ENCODE measurements around the gene C11orf24.
"Not testable (repeated sequence)": the region's sequence is repeated elsewhere in the genome, so short reads cannot be mapped to it uniquely, and the experiment has no call there.

Gene C11orf24

DNA sequence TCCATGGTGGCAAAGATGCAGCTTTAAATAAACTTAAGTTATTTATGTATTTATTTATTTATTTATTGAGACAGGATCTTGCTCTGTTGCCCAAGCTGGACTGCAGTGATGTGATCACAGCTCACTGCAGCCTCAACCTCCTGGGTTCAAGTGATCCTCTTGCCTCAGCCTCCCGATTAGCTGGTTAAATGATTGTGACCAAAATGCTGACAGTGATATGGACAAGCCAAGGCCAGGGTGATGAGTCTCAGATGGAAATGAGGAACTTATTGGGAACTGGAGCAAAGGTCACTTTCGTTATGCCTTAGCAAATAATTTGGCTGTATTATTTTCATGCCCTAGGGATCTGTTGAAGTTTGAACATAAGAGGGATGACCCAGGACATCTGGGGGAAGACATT, 31.3 kb upstream of the C11orf24 start:
- no peak for DNase-seq (ENCODE audit: low spot score)

GRCh38 chr11:68302670-68303069, 30.9 kb upstream of the C11orf24 start:
- no peak for DNase-seq (ENCODE audit: low spot score)
- TF ChIP-seq, protein P1, sequence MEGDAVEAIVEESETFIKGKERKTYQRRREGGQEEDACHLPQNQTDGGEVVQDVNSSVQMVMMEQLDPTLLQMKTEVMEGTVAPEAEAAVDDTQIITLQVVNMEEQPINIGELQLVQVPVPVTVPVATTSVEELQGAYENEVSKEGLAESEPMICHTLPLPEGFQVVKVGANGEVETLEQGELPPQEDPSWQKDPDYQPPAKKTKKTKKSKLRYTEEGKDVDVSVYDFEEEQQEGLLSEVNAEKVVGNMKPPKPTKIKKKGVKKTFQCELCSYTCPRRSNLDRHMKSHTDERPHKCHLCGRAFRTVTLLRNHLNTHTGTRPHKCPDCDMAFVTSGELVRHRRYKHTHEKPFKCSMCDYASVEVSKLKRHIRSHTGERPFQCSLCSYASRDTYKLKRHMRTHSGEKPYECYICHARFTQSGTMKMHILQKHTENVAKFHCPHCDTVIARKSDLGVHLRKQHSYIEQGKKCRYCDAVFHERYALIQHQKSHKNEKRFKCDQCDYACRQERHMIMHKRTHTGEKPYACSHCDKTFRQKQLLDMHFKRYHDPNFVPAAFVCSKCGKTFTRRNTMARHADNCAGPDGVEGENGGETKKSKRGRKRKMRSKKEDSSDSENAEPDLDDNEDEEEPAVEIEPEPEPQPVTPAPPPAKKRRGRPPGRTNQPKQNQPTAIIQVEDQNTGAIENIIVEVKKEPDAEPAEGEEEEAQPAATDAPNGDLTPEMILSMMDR (IDR thresholded peaks at IDR 0.05; ENCODE audit: extremely low read depth, missing control alignments): no peak

More for the DNA sequence above, 31.3 kb upstream of the C11orf24 start:
- TF ChIP-seq, protein P1 (IDR thresholded peaks at IDR 0.05; ENCODE audit: extremely low read depth, missing control alignments): no peak

GRCh38 chr11:68302256-68302655, 30.5 kb upstream of the C11orf24 start:
- no peak for DNase-seq (ENCODE audit: low spot score)
- TF ChIP-seq, protein P1 (IDR thresholded peaks at IDR 0.05; ENCODE audit: extremely low read depth, missing control alignments): no peak

DNA sequence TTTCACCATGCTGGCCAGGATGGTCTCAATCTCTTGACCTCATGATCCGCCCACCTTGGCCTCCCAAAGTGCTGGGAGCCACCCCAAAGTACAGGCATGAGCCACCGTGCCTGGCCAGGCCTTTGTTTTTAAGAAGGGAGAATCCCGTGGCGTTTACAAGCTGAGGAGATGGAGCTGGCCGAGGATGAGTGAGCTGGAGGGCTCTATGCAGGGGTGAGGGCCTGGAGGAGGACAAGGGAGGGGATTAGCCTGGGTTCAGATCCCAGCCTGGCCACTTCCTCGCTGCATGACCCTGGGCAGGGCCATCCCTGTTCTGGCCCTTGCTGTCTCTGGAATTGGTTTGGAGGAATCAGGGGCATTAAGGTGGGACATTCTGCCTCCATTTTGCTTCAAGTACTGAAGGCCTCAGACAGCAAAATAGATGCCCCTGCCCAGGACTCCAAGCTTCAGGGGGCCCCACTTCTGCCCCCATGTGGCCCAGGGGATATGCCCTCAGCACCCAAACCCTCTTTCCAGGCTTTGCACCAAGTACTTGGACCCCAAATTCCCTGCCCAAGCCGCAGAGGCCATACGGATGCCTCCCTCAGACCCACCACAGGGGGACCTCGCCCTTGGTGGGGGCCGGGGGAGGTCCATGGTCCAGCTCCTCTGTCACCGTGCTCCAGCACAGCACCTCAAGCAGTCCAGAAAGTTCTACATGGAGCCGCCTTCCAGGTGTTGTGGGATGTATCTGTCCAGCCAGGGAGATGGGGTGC, 28.5 kb upstream of the C11orf24 start:
- no peak for DNase-seq (ENCODE audit: low spot score)
- TF ChIP-seq, protein P1 (IDR thresholded peaks at IDR 0.05; ENCODE audit: extremely low read depth, missing control alignments): no peak

- not testable (repeated sequence) for DNase-seq (ENCODE audit: low spot score)
Observed at GRCh38 chr11:68299517-68299879, 27.7 kb upstream of the C11orf24 start.

GRCh38 chr11:68298659-68299516, 27.1 kb upstream of the C11orf24 start:
- no peak for DNase-seq (ENCODE audit: low spot score)
- TF ChIP-seq, protein P1 (IDR thresholded peaks at IDR 0.05; ENCODE audit: extremely low read depth, missing control alignments): no peak

GRCh38 chr11:68297812-68298658, 26.3 kb upstream of the C11orf24 start:
- DNase-seq (ENCODE audit: low spot score): peak; percentile 81
- TF ChIP-seq, protein P1 (IDR thresholded peaks at IDR 0.05; ENCODE audit: extremely low read depth, missing control alignments): peak; percentile 97

Data from GM20000 (cell line).